Endothelial cell of umbilical vein (primary cell): ENCODE data around the gene ACER2. TPM values are rescaled to one million over a fixed set of nuclear protein-coding genes. Genes with fewer than 3 reads are reported as not detected.
"Not testable (repeated sequence)": the region's sequence is repeated elsewhere in the genome, so short reads cannot be mapped to it uniquely, and the experiment has no call there.

Source experiments
- BruUV-seq: library from RNA; stranded (reverse); fragments of 400-500 nt; replicated peaks from 2 replicates; lab custom pipeline; 2021; lab: Mats Ljungman, UMichigan
- CTCF ChIA-PET: fragments of 300-600, 350-600 bp; sonication (Branson Sonifier 250); formaldehyde crosslinking; loops from one replicate; lab custom pipeline; 2021; ENCODE audit warnings: antibody characterized with exemption, inconsistent platforms; lab: Charles Lee
- POLR2A ChIA-PET: fragments of 300-600, 350-600 bp; sonication (Branson Sonifier 250); formaldehyde crosslinking; loops from one replicate; lab custom pipeline; 2021; ENCODE audit warnings: antibody characterized with exemption, inconsistent platforms; lab: Charles Lee
- DNase-seq: peaks from one replicate; pipeline ENCODE4 v3.0.0-alpha.2; 2011; ENCODE audit warnings: low read depth, low spot score
- FAIRE-seq: peaks from 2 replicates; lab custom pipeline; 2011; peaks lifted over from hg19 to GRCh38; lab: Jason Lieb, UNC
- H2AFZ ChIP-seq: 2 replicates; pipeline ENCODE4 v1.6.0; 2012; ENCODE audit warnings: low read depth, low read length, control low read depth, inconsistent platforms
- H3K27ac ChIP-seq: 2 replicates; pipeline ENCODE4 v1.5.1; 2011; ENCODE audit warnings: low read depth, mild to moderate bottlenecking, control low read depth, low read length, moderate library complexity; ENCODE audit not compliant: insufficient read depth
- H3K27me3 ChIP-seq, 2 experiments: 2 replicates each; pipeline versions ENCODE4 v1.6.0 to v1.6.1; 2011; ENCODE audit warnings: low read length in 2 of 2, mixed read lengths in 1 of 2; ENCODE audit not compliant: control insufficient read depth in 2 of 2, insufficient read depth in 2 of 2
- H3K36me3 ChIP-seq, 2 experiments: 2 replicates in 1 of 2; 3 replicates in 1 of 2; pipeline ENCODE4 v1.5.1; 2011; ENCODE audit warnings: low read length in 2 of 2, mild to moderate bottlenecking in 1 of 2, moderate library complexity in 1 of 2; ENCODE audit not compliant: control insufficient read depth in 2 of 2, insufficient read depth in 2 of 2; ENCODE audit errors: extremely low read depth in 1 of 2
- H3K4me1 ChIP-seq: 3 replicates; pipeline ENCODE4 v1.5.1; 2011; ENCODE audit warnings: mild to moderate bottlenecking, low read length; ENCODE audit not compliant: control insufficient read depth, insufficient read depth; ENCODE audit errors: extremely low read depth
- H3K4me2 ChIP-seq: 2 replicates; pipeline ENCODE4 v1.6.1; 2011; ENCODE audit warnings: low read length, control low read depth, mixed read lengths; ENCODE audit not compliant: insufficient read depth
- H3K4me3 ChIP-seq, 3 experiments: fragments of 200-600 bp in 1 of 3; sonication (generic), shearing (Covaris generic) in 1 of 3; replicated peaks in 1 of 3; 2 replicates each; pipeline ENCODE4 v1.5.1; 2011 to 2016; ENCODE audit warnings: control low read depth in 3 of 3, low read length in 3 of 3, mild to moderate bottlenecking in 2 of 3, inconsistent platforms in 1 of 3, low read depth in 1 of 3, moderate library complexity in 1 of 3; ENCODE audit not compliant: insufficient read depth in 1 of 3
- H3K79me2 ChIP-seq: 2 replicates; pipeline ENCODE4 v1.6.0; 2012; ENCODE audit warnings: low read length, inconsistent platforms; ENCODE audit not compliant: control insufficient read depth, insufficient read depth
- H3K9ac ChIP-seq: replicated peaks from 2 replicates; pipeline ENCODE3; 2011; ENCODE audit warnings: low read length, control low read depth; ENCODE audit not compliant: insufficient read depth; ENCODE audit errors: extremely low read depth
- H3K9me1 ChIP-seq: replicated peaks from 3 replicates; pipeline ENCODE4 v1.6.0; 2011; ENCODE audit warnings: mild to moderate bottlenecking, low read length; ENCODE audit not compliant: control insufficient read depth, insufficient read depth; ENCODE audit errors: extremely low read depth
- H3K9me3 ChIP-seq: replicated peaks from 2 replicates; pipeline ENCODE4 v1.5.1; 2012; ENCODE audit warnings: low read length, inconsistent platforms; ENCODE audit not compliant: control insufficient read depth, insufficient read depth
- H4K20me1 ChIP-seq: replicated peaks from 2 replicates; pipeline ENCODE3; 2011; ENCODE audit warnings: mild to moderate bottlenecking, low read length; ENCODE audit not compliant: control insufficient read depth, insufficient read depth; ENCODE audit errors: extremely low read depth
- EZH2 ChIP-seq: IDR thresholded peaks from 2 replicates; pipeline ENCODE4 v1.6.1; 2012; ENCODE audit warnings: borderline replicate concordance, low read depth, mild to moderate bottlenecking, moderate library complexity, low read length, inconsistent platforms; ENCODE audit not compliant: severe bottlenecking
- FOS ChIP-seq: IDR thresholded peaks from 2 replicates; pipeline ENCODE4 v1.6.1; 2011; ENCODE audit warnings: mild to moderate bottlenecking, low read length, moderate library complexity, borderline replicate concordance; ENCODE audit not compliant: insufficient read depth
- GATA2 ChIP-seq: IDR thresholded peaks from 2 replicates; pipeline ENCODE4 v1.7.0; 2011; ENCODE audit warnings: low read depth, mild to moderate bottlenecking, moderate library complexity, mixed read lengths, low read length; ENCODE audit not compliant: insufficient read length, insufficient read depth
- JUN ChIP-seq: IDR thresholded peaks from 2 replicates; pipeline ENCODE4 v1.6.1; 2011; ENCODE audit warnings: borderline replicate concordance, low read depth; ENCODE audit not compliant: insufficient read length, insufficient read depth
- MAX ChIP-seq: IDR thresholded peaks from 2 replicates; pipeline ENCODE4 v1.6.1; 2011; ENCODE audit not compliant: insufficient read depth, insufficient read length
- MYC ChIP-seq: IDR thresholded peaks from one replicate; pipeline ENCODE4 v1.6.1; 2011; ENCODE audit warnings: mild to moderate bottlenecking, low read depth, low read length
- POLR2A ChIP-seq: IDR thresholded peaks from 2 replicates; pipeline ENCODE4 v1.6.1; 2012; ENCODE audit warnings: low read depth, mild to moderate bottlenecking, control low read depth, low read length
- POLR2AphosphoS5 ChIP-seq: IDR thresholded peaks from 2 replicates; pipeline ENCODE4 v1.6.1; 2012; ENCODE audit warnings: low read depth, mild to moderate bottlenecking, control low read depth, low read length, moderate library complexity; ENCODE audit not compliant: insufficient read depth
- dilution Hi-C: fragments of 300-500 bp; cut with MboI; formaldehyde crosslinking; loops from one replicate; pipeline ENCODE4 v1.15.0; 2019; ENCODE audit warnings: low sequenced_read_pairs; ENCODE audit not compliant: extremely low pct_ligation_motif_present
- intact Hi-C: fragments of 100-400 bp; cut with micrococcal nuclease; formaldehyde crosslinking; loops from one replicate; pipeline ENCODE4 v1.10.0; 2022
- polyA plus RNA-seq, 4 experiments: library from polyadenylated mRNA; depleted of rRNA in 3 of 4; stranded (reverse) in 3 of 4; unstranded in 1 of 4; fragments of >200 nt; gene quantifications; 2 replicates each; pipeline versions ENCODE4 v1.2.1 to v1.2.3, GENCODE V29; 2011 to 2012; ENCODE audit warnings: missing spikeins in 1 of 4
- total RNA-seq: library from RNA; stranded (reverse); gene quantifications from 2 replicates; pipeline ENCODE4 v1.2.3, GENCODE V29; 2021
- TF ChIP-seq, protein P1 (sequence below), 2 donors: IDR thresholded peaks; 1 replicate in 1 of 2; 2 replicates in 1 of 2; pipeline ENCODE4 v1.5.1; 2011; ENCODE audit warnings: low read length in 2 of 2, mild to moderate bottlenecking in 2 of 2, moderate library complexity in 2 of 2, control low read depth in 1 of 2, inconsistent platforms in 1 of 2, low read depth in 1 of 2; ENCODE audit not compliant: insufficient read depth in 1 of 2; ENCODE audit errors: extremely low read depth in 1 of 2

ACER2 gene
- total and polyA plus RNA-seq, 2 donors (not counting 3 experiments of a cell fraction or from before 2014, with no cell fraction given): 5.2 to 7.3 TPM

DNA sequence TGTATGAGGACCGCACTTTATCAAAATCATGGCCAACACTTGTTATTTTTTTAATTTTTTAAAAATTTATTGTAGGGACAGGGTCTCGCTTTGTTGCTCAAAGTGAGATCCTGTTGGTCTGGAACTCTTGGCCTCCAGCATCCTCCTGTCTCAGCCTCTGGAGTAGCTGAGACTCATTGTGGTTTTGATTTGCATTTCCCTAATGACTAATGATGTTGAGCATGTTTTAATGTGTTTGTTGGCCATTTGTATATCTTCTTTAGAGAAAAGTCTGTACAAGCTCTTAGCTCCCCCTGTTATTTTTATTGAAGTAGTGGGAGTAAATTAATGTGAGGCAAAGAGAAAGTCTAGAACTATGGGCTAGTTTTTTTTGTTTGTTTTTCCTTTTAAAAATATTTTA lies 27.2 kb upstream of the ACER2 start:
- no peak overlapping the region for H3K9ac ChIP-seq
- DNase-seq (no peak), FAIRE-seq (no peak)
- no peak overlapping the region for H3K4me2 ChIP-seq
- TF ChIP-seq MYC (no peak), POLR2AphosphoS5 (no peak), JUN (no peak), FOS (no peak), POLR2A (no peak), GATA2 (no peak), MAX (no peak), EZH2 (no peak)
- TF ChIP-seq, protein P1, sequence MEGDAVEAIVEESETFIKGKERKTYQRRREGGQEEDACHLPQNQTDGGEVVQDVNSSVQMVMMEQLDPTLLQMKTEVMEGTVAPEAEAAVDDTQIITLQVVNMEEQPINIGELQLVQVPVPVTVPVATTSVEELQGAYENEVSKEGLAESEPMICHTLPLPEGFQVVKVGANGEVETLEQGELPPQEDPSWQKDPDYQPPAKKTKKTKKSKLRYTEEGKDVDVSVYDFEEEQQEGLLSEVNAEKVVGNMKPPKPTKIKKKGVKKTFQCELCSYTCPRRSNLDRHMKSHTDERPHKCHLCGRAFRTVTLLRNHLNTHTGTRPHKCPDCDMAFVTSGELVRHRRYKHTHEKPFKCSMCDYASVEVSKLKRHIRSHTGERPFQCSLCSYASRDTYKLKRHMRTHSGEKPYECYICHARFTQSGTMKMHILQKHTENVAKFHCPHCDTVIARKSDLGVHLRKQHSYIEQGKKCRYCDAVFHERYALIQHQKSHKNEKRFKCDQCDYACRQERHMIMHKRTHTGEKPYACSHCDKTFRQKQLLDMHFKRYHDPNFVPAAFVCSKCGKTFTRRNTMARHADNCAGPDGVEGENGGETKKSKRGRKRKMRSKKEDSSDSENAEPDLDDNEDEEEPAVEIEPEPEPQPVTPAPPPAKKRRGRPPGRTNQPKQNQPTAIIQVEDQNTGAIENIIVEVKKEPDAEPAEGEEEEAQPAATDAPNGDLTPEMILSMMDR (IDR thresholded peaks at IDR 0.05; ENCODE audit: extremely low read depth in 1 of 2, insufficient read depth in 1 of 2, low read depth in 1 of 2, low read length in 2 of 2): no peak
- H4K20me1 ChIP-seq: peaks cover 9% of the 10 kb centered on the region
- H2AFZ ChIP-seq: no peak overlapping the region
- no peak overlapping the region for H3K27ac ChIP-seq
- H3K9me3 ChIP-seq: no peaks in the 10 kb centered on the region
- H3K27me3 ChIP-seq: no peaks in the 10 kb centered on the region
- H3K36me3 ChIP-seq: peaks cover 4 to 20% of the 10 kb centered on the region in 2 experiments
- ChIA-PET POLR2A (no interaction called here), CTCF (interaction anchor here (0.8 kb wide), 1 partner anchor 75 kb away, joined by 6 read pairs; no protein-coding TSS in a partner anchor)
- peaks cover 33% of the 10 kb centered on the region for H3K79me2 ChIP-seq
- BruUV-seq: no TSS peak
- intact Hi-C loops (loop anchor here (2.0 to 5.0 kb wide), 3 partner anchors 41 to 197 kb away; partner anchors contain the start of gene DENND4C), dilution Hi-C loops (no loop called here)
- peaks cover 31% of the 10 kb centered on the region for H3K4me1 ChIP-seq
- no peak overlapping the region for H3K4me3 ChIP-seq
- no peaks in the 10 kb centered on the region for H3K9me1 ChIP-seq

GRCh38 chr9:19385212-19385611 lies 23.6 kb upstream of the ACER2 start:
- H3K27ac ChIP-seq, H3K9me3 ChIP-seq, H4K20me1 ChIP-seq, H3K27me3 ChIP-seq, H2AFZ ChIP-seq, H3K9ac ChIP-seq, DNase-seq, BruUV-seq, POLR2A ChIA-PET, FAIRE-seq, H3K9me1 ChIP-seq, intact Hi-C loops, H3K36me3 ChIP-seq, H3K4me2 ChIP-seq, H3K79me2 ChIP-seq, dilution Hi-C loops, H3K4me3 ChIP-seq: not testable (repeated sequence)
- peaks cover 23% of the 10 kb centered on the region for H3K4me1 ChIP-seq
- CTCF ChIA-PET: interaction anchor here (1.2 kb wide), 1 partner anchor 72 kb away, joined by 4 read pairs; no protein-coding TSS in a partner anchor
